IMR-90 (cell line): Measurements from ENCODE around the gene TFDP2. TPM values are rescaled to one million over a fixed set of nuclear protein-coding genes. Genes with fewer than 3 reads are reported as not detected.

Experiments
- ATAC-seq: fragments of 200-7000 bp; cut with Tn5 transposase; 2 replicates; pipeline ENCODE4 v1.9.1; 2020; ENCODE audit warnings: low read depth, mild to moderate bottlenecking, moderate library complexity
- BruUV-seq: library from RNA; stranded (reverse); fragments of 400-500 nt; replicated peaks from 2 replicates; lab custom pipeline; 2021; lab: Mats Ljungman, UMichigan
- CTCF ChIA-PET: fragments of 300-600 bp; formaldehyde crosslinking; extraction: SDS; loops from one replicate; lab custom pipeline; 2021; ENCODE audit warnings: antibody characterized with exemption; lab: Yijun Ruan, JAX
- POLR2A ChIA-PET: fragments of 300-600 bp; sonication (Branson Sonifier 250); formaldehyde crosslinking; loops from one replicate; lab custom pipeline; 2022; ENCODE audit warnings: antibody characterized with exemption; ENCODE audit not compliant: unreplicated experiment; lab: Charles Lee
- DNase-seq: peaks from one replicate; pipeline ENCODE4 v3.0.0; 2013
- H2AFZ ChIP-seq: replicated peaks from 2 replicates; pipeline ENCODE3; 2013; ENCODE audit warnings: low read length, mild to moderate bottlenecking; ENCODE audit not compliant: poor library complexity
- H2AK5ac ChIP-seq: 2 replicates; pipeline ENCODE4 v1.6.1; 2013; ENCODE audit warnings: low read depth, low read length, inconsistent platforms
- H2AK9ac ChIP-seq: replicated peaks from 2 replicates; pipeline ENCODE3; 2013; ENCODE audit warnings: mild to moderate bottlenecking, low read depth, low read length, moderate library complexity; ENCODE audit not compliant: poor library complexity
- H2BK120ac ChIP-seq: 2 replicates; pipeline ENCODE4 v1.6.1; 2013; ENCODE audit warnings: low read depth, low read length, inconsistent platforms
- H2BK15ac ChIP-seq: 3 replicates; pipeline ENCODE4 v1.6.1; 2013; ENCODE audit warnings: low read depth, low read length, inconsistent platforms
- H2BK20ac ChIP-seq: 2 replicates; pipeline ENCODE4 v1.6.1; 2013; ENCODE audit warnings: low read depth, mild to moderate bottlenecking, inconsistent platforms, low read length, moderate library complexity
- H2BK5ac ChIP-seq: 2 replicates; pipeline ENCODE4 v1.6.1; 2013; ENCODE audit warnings: mild to moderate bottlenecking, low read depth, low read length, inconsistent platforms; ENCODE audit not compliant: poor library complexity, severe bottlenecking
- H3K14ac ChIP-seq: replicated peaks from 2 replicates; pipeline ENCODE4 v1.6.1; 2013; ENCODE audit warnings: low read depth, low read length, inconsistent platforms
- H3K18ac ChIP-seq: 2 replicates; pipeline ENCODE4 v1.6.1; 2013; ENCODE audit warnings: low read depth, low read length, control low read depth
- H3K23ac ChIP-seq: 2 replicates; pipeline ENCODE4 v1.6.1; 2013; ENCODE audit warnings: low read depth, low read length, inconsistent platforms
- H3K27ac ChIP-seq: 2 replicates; pipeline ENCODE4 v1.5.1; 2013; ENCODE audit warnings: mild to moderate bottlenecking, control low read depth, low read length; ENCODE audit not compliant: insufficient read depth
- H3K27me3 ChIP-seq: 2 replicates; pipeline ENCODE4 v1.6.1; 2013; ENCODE audit warnings: low read length; ENCODE audit not compliant: control insufficient read depth, insufficient read depth
- H3K36me3 ChIP-seq: 2 replicates; pipeline ENCODE4 v1.6.1; 2013; ENCODE audit warnings: low read length, mixed read lengths; ENCODE audit not compliant: control insufficient read depth, insufficient read depth
- H3K4ac ChIP-seq: 2 replicates; pipeline ENCODE4 v1.6.1; 2013; ENCODE audit warnings: low read depth, low read length, inconsistent platforms
- H3K4me1 ChIP-seq: 2 replicates; pipeline ENCODE4 v1.6.1; 2013; ENCODE audit warnings: low read length, mixed read lengths; ENCODE audit not compliant: control insufficient read depth, insufficient read depth
- H3K4me2 ChIP-seq: 2 replicates; pipeline ENCODE4 v1.6.1; 2013; ENCODE audit warnings: low read depth, mild to moderate bottlenecking, control low read depth, low read length, moderate library complexity
- H3K4me3 ChIP-seq: 2 replicates; pipeline ENCODE4 v1.5.1; 2013; ENCODE audit warnings: low read depth, mild to moderate bottlenecking, control low read depth, low read length, moderate library complexity; ENCODE audit not compliant: insufficient read depth
- H3K56ac ChIP-seq: 2 replicates; pipeline ENCODE4 v1.6.1; 2013; ENCODE audit warnings: low read length, inconsistent platforms; ENCODE audit not compliant: insufficient read depth; ENCODE audit errors: extremely low read depth
- H3K79me1 ChIP-seq, 2 experiments: 2 replicates each; pipeline ENCODE4 v1.6.1; 2013; ENCODE audit warnings: low read length in 2 of 2, inconsistent platforms in 1 of 2, low read depth in 1 of 2
- H3K9ac ChIP-seq: 2 replicates; pipeline ENCODE4 v1.6.1; 2013; ENCODE audit warnings: low read depth, low read length, control low read depth
- H3K9me1 ChIP-seq: 2 replicates; pipeline ENCODE4 v1.6.1; 2013; ENCODE audit warnings: low read length, inconsistent platforms; ENCODE audit not compliant: insufficient read depth
- H3K9me3 ChIP-seq: 2 replicates; pipeline ENCODE4 v1.6.1; 2013; ENCODE audit warnings: low read length; ENCODE audit not compliant: control insufficient read depth, insufficient read depth
- H4K20me1 ChIP-seq: 2 replicates; pipeline ENCODE4 v1.6.1; 2013; ENCODE audit warnings: low read length, inconsistent platforms; ENCODE audit not compliant: insufficient read depth
- H4K5ac ChIP-seq: 2 replicates; pipeline ENCODE4 v1.6.1; 2013; ENCODE audit warnings: mild to moderate bottlenecking, low read depth, low read length, control low read depth
- H4K8ac ChIP-seq, 2 experiments: 2 replicates each; pipeline ENCODE4 v1.6.1; 2013; ENCODE audit warnings: low read depth in 2 of 2, low read length in 2 of 2, control low read depth in 1 of 2, inconsistent platforms in 1 of 2
- H4K91ac ChIP-seq: 2 replicates; pipeline ENCODE4 v1.6.1; 2013; ENCODE audit warnings: low read depth, low read length, inconsistent platforms; ENCODE audit not compliant: insufficient read depth
- BHLHE40 ChIP-seq: fragments of 150-350 bp; IDR thresholded peaks from 2 replicates; pipeline ENCODE4 v1.6.1; 2016; ENCODE audit warnings: mild to moderate bottlenecking, low read depth, low read length
- CEBPB ChIP-seq: IDR thresholded peaks from 2 replicates; pipeline ENCODE4 v1.6.1; 2012; ENCODE audit warnings: low read depth, low read length, improper control_type of control experiment
- CTCF ChIP-seq: conservative IDR thresholded peaks from 2 replicates; pipeline ENCODE4 v1.5.1; 2012; ENCODE audit warnings: mild to moderate bottlenecking, low read depth, low read length, improper control_type of control experiment
- ELK1 ChIP-seq: fragments of 150-350 bp; IDR thresholded peaks from 2 replicates; pipeline ENCODE4 v1.6.1; 2016; ENCODE audit warnings: low read depth, mild to moderate bottlenecking, low read length, moderate library complexity, borderline replicate concordance
- FOS ChIP-seq: fragments of 150-350 bp; IDR thresholded peaks from 2 replicates; pipeline ENCODE4 v1.6.1; 2016; ENCODE audit warnings: low read depth, low read length
- MAFK ChIP-seq: IDR thresholded peaks from 2 replicates; pipeline ENCODE4 v1.6.1; 2012; ENCODE audit warnings: low read depth, low read length, improper control_type of control experiment
- MAZ ChIP-seq: IDR thresholded peaks from 2 replicates; pipeline ENCODE4 v1.6.1; 2012; ENCODE audit warnings: low read depth, mild to moderate bottlenecking, low read length, improper control_type of control experiment, moderate library complexity, borderline replicate concordance
- MXI1 ChIP-seq: IDR thresholded peaks from 2 replicates; pipeline ENCODE4 v1.6.1; 2012; ENCODE audit warnings: low read depth, mild to moderate bottlenecking, low read length, moderate library complexity, borderline replicate concordance
- POLR2A ChIP-seq: IDR thresholded peaks from 2 replicates; pipeline ENCODE4 v1.6.1; 2012; ENCODE audit warnings: mild to moderate bottlenecking, low read depth, low read length
- RAD21 ChIP-seq: IDR thresholded peaks from 2 replicates; pipeline ENCODE4 v1.6.1; 2012; ENCODE audit warnings: low read length, improper control_type of control experiment
- RFX5 ChIP-seq: IDR thresholded peaks from 2 replicates; pipeline ENCODE4 v1.8.0; 2012; ENCODE audit warnings: low read depth, mild to moderate bottlenecking, low read length, moderate library complexity
- SMC3 ChIP-seq: fragments of 150-350 bp; IDR thresholded peaks from 2 replicates; pipeline ENCODE4 v1.6.1; 2016; ENCODE audit warnings: low read depth, mild to moderate bottlenecking, antibody characterized with exemption, low read length, moderate library complexity
- USF2 ChIP-seq: fragments of 150-350 bp; IDR thresholded peaks from 2 replicates; pipeline ENCODE4 v1.6.1; 2017; ENCODE audit warnings: mild to moderate bottlenecking, antibody characterized with exemption, low read length, low read depth
- WGBS, 2 experiments: methylation state at CpG; one replicate each; pipeline versions ENCODE4 v1.1.5 to v1.1.7; 2013; ENCODE audit warnings: missing lambda C conversion rate in 2 of 2; ENCODE audit not compliant: insufficient read length in 1 of 2; ENCODE audit errors: extremely low coverage in 2 of 2; 5-methylcytosine and 5-hydroxymethylcytosine counted together
- dilution Hi-C: fragments of 300-500 bp; cut with HindIII; formaldehyde crosslinking; loops from one replicate; pipeline ENCODE4 v1.14.3; 2018; ENCODE audit warnings: low sequenced_read_pairs; ENCODE audit not compliant: unreplicated experiment
- in situ Hi-C: fragments of 300-500 bp; cut with MboI; formaldehyde crosslinking; loops from 3 replicates; pipeline ENCODE4 v1.14.3; 2019; ENCODE audit warnings: low sequenced_read_pairs, inconsistent platforms, mixed read lengths
- intact Hi-C: fragments of 100-400 bp; cut with micrococcal nuclease; formaldehyde crosslinking; loops from 2 replicates; pipeline ENCODE4 v1.10.0; 2022
- polyA plus RNA-seq, 3 experiments: library from polyadenylated mRNA; depleted of rRNA; stranded (reverse); fragments of >200 nt; gene quantifications; 2 replicates each; pipeline ENCODE4 v1.2.3, GENCODE V29; 2012; ENCODE audit warnings: low replicate concordance in 1 of 3
- total RNA-seq: library from RNA; depleted of rRNA; stranded (reverse); fragments of >200 nt; gene quantifications from 2 replicates; pipeline ENCODE4 v1.2.3, GENCODE V29; 2012

The TFDP2 gene
- total and polyA plus RNA-seq, 2 of the 4 experiments (the other 2 are of a cell fraction) = 10.7 to 23.7 TPM

GRCh38 chr3:141939759-141940158 lies 209.6 kb downstream of the TFDP2 start:
- ATAC-seq (no peak; the same call in 1 of the 2 replicates), DNase-seq (no peak)
- no peak overlapping the region for H3K4me3 ChIP-seq
- no peak overlapping the region for H2BK20ac ChIP-seq
- H2AK9ac ChIP-seq = peak overlapping the region; percentile 23
- no peak for TF ChIP-seq MXI1
- TF ChIP-seq POLR2A = no peak
- TF ChIP-seq FOS = no peak
- no peak for TF ChIP-seq RFX5
- TF ChIP-seq RAD21 = no peak
- TF ChIP-seq CEBPB = no peak
- no peak for TF ChIP-seq CTCF
- TF ChIP-seq USF2 = no peak
- TF ChIP-seq ELK1 = no peak
- TF ChIP-seq MAFK = no peak
- no peak for TF ChIP-seq BHLHE40
- TF ChIP-seq SMC3 = no peak
- no peak for TF ChIP-seq MAZ
- no peak overlapping the region for H3K56ac ChIP-seq
- no peak overlapping the region for H3K4me2 ChIP-seq
- H3K4ac ChIP-seq = no peak overlapping the region; the same call in 1 of the 2 replicates
- dilution Hi-C loops = no loop called here
- H3K14ac ChIP-seq = 0 out of 2 replicates have a peak overlapping the region, but pooled peaks have one; percentile 18
- no peak overlapping the region for H4K5ac ChIP-seq
- no CpG with 5 or more reads among the region's 4 CpGs for WGBS, 2 experiments
- no peak overlapping the region for H2BK120ac ChIP-seq
- H3K18ac ChIP-seq = no peak overlapping the region
- H3K79me1 ChIP-seq = no peaks in the 10 kb centered on the region
- no peak overlapping the region for H3K27ac ChIP-seq
- H2BK5ac ChIP-seq = no peak overlapping the region
- H3K9me1 ChIP-seq = peaks cover 4% of the 10 kb centered on the region; the same call in 1 of the 2 replicates
- H2AFZ ChIP-seq = no peak overlapping the region
- ChIA-PET POLR2A (no interaction called here), CTCF (no interaction called here)
- no peaks in the 10 kb centered on the region for H4K20me1 ChIP-seq
- H3K23ac ChIP-seq = no peak overlapping the region
- no peak overlapping the region for H2BK15ac ChIP-seq
- H3K9me3 ChIP-seq = no peaks in the 10 kb centered on the region
- H3K27me3 ChIP-seq = no peaks in the 10 kb centered on the region
- in situ Hi-C loops = no loop called here
- no TSS peak for BruUV-seq
- peak overlapping the region in 1 of 2 experiments; percentile 34; a peak in 1 of 4 replicates for H4K8ac ChIP-seq
- no peak overlapping the region for H2AK5ac ChIP-seq
- H4K91ac ChIP-seq = no peak overlapping the region
- no peaks in the 10 kb centered on the region for H3K36me3 ChIP-seq
- intact Hi-C loops = no loop called here
- peaks cover 6% of the 10 kb centered on the region for H3K4me1 ChIP-seq
- no peak overlapping the region for H3K9ac ChIP-seq
